ENCODE results near the gene ZEB2.

Gene ZEB2

DNA sequence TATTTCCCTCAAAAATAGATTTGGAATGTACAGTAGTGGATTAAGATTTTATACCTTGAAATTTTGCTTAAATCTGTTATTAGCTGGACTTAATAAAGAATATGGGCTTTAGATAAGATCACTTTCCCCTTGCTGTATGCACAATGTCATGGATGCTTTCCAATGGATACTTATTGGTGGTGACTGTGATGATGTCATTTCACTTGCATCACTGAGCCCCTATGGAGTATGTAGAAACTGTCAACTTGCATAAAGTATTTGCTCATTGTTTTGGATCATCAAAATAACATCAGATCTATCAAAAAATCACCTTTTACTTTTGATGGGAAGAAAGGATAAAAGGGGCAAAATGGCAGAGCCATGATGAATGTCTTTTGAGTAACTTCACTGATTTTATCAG, 112.7 kb downstream of the ZEB2 start:
- Histone ChIP-seq H3K4me3 (replicated peaks; ENCODE audit: low read depth, low read length) (no peak overlapping the region), H3K27me3 (replicated peaks; ENCODE audit: control insufficient read depth, insufficient read depth, low read length) (no peaks in the 10 kb centered on the region), H3K36me3 (ENCODE audit: control insufficient read depth, insufficient read depth, low read length) (no peaks in the 10 kb centered on the region)
- TF ChIP-seq CTCF (IDR thresholded peaks at IDR 0.05; ENCODE audit: insufficient read depth, low read length, poor library complexity, severe bottlenecking) = no peak
- DNase-seq (ENCODE audit: extremely low read depth, insufficient read length) = no peak

GRCh38 chr2:144405982-144406788, 113.7 kb downstream of the ZEB2 start:
- no peak for TF ChIP-seq CTCF (IDR thresholded peaks at IDR 0.05; ENCODE audit: insufficient read depth, low read length, poor library complexity, severe bottlenecking)
- no peak for DNase-seq (ENCODE audit: extremely low read depth, insufficient read length)
- Histone ChIP-seq H3K27me3 (replicated peaks; ENCODE audit: control insufficient read depth, insufficient read depth, low read length) (no peaks in the 10 kb centered on the region), H3K4me3 (replicated peaks; ENCODE audit: low read depth, low read length) (no peak overlapping the region), H3K36me3 (ENCODE audit: control insufficient read depth, insufficient read depth, low read length) (no peaks in the 10 kb centered on the region)

GRCh38 chr2:144405321-144405720, 114.6 kb downstream of the ZEB2 start:
- no peaks in the 10 kb centered on the region for H3K36me3 ChIP-seq (ENCODE audit: control insufficient read depth, insufficient read depth, low read length)
- no peak for TF ChIP-seq CTCF (IDR thresholded peaks at IDR 0.05; ENCODE audit: insufficient read depth, low read length, poor library complexity, severe bottlenecking)
- no peaks in the 10 kb centered on the region for H3K27me3 ChIP-seq (replicated peaks; ENCODE audit: control insufficient read depth, insufficient read depth, low read length)
- H3K4me3 ChIP-seq (replicated peaks; ENCODE audit: low read depth, low read length) = no peak overlapping the region
- DNase-seq (ENCODE audit: extremely low read depth, insufficient read length) = no peak

DNA sequence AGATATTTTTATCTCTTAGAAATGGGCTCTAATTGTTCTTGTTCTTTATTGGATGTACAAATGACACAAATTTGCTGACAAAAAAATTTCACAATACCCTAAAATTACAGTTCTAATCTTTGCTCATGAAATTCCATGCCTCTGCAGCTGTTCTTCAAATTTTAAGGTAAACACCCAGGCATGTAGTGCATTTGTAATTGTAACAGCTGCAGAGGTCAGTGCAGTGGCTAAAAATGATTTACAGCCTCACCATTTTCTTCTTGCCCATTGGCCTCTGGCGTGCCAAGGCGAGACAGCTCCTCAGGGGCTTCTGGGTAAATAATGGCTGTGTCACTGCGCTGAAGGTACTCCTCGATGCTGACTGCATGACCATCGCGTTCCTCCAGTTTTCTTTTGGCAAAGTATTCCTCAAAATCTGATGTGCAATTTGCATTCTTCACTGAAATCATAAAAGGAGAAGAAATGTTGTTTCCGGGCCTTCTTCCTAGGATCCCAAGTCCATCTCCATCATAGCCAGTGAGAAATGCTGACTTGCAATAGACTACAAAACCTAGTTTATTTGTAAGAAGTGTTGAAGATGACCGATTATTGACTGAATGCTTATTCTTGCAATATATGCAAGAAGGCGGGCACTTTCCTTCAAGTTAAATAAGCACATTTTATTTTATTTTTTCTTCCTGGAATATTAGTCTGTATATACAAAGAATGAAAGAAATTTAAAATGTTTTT, 115.2 kb downstream of the ZEB2 start:
- H3K4me3 ChIP-seq (replicated peaks; ENCODE audit: low read depth, low read length) = no peak overlapping the region
- DNase-seq (ENCODE audit: extremely low read depth, insufficient read length) = no peak
- H3K36me3 ChIP-seq (ENCODE audit: control insufficient read depth, insufficient read depth, low read length) = no peaks in the 10 kb centered on the region

GRCh38 chr2:144403933-144404332, 116.0 kb downstream of the ZEB2 start:
- Histone ChIP-seq H3K36me3 (ENCODE audit: control insufficient read depth, insufficient read depth, low read length) (no peaks in the 10 kb centered on the region), H3K27me3 (replicated peaks; ENCODE audit: control insufficient read depth, insufficient read depth, low read length) (no peaks in the 10 kb centered on the region; the same call in 1 of the 2 replicates), H3K4me3 (replicated peaks; ENCODE audit: low read depth, low read length) (no peak overlapping the region)
- no peak for TF ChIP-seq CTCF (IDR thresholded peaks at IDR 0.05; ENCODE audit: insufficient read depth, low read length, poor library complexity, severe bottlenecking)
- no peak for DNase-seq (ENCODE audit: extremely low read depth, insufficient read length)

More for the DNA sequence above, 115.2 kb downstream of the ZEB2 start:
- no peak for TF ChIP-seq CTCF (IDR thresholded peaks at IDR 0.05; ENCODE audit: insufficient read depth, low read length, poor library complexity, severe bottlenecking)
- H3K27me3 ChIP-seq (replicated peaks; ENCODE audit: control insufficient read depth, insufficient read depth, low read length) = no peaks in the 10 kb centered on the region; the same call in 1 of the 2 replicates
